HG03108 (cell line): ENCODE results near the gene ICE2.

Source experiments
- ATAC-seq: cut with Tn5 transposase; IDR thresholded peaks from one replicate; pipeline ENCODE4 v1.9.1; 2021; ENCODE audit warnings: moderate library complexity; ENCODE audit not compliant: unreplicated experiment

Gene ICE2

DNA sequence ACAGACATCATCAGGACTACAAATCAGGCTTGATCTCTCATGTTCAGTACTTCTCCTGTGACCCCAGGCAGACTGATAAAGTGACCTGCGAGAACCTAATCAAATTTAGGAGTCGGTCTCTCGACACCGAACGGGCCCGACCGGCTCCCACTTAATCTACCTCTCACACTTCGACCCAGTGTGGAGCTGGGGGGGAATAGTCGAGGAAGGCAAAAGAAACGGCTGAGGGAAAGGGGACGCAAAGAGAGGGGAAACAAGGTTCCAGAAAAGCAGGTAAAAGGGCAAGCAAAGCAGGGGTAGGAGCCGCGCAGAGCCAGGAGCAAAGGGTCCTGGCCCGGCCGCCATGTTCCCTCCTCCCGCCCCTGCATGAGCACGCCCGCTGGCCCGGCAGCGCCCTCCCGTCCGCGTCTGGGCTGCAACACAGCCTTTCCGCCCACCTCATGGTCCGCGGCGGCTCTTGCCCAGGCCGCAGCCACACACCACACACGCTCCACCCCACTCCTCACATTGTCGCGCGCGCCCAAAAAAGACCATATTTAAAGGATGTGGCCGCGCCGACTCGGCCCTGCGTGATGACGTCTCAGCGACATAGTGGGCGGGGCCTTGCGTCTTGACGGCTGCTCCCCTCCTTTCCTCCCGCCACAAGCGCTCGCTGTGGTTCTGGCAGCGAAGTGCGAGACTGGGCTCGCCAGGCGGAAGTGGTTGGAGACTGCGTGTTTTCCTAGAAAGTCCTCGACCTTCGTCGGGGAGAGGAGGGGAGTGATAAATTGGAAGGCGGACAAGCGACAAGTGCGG, at the start of gene ICE2:
Gene ICE2, minus strand, starts transcription at position 577 of the 795 bp plus-strand sequence. CDS start 1,165 bp downstream, outside the sequence.
- ATAC-seq, result peak; percentile 84

DNA sequence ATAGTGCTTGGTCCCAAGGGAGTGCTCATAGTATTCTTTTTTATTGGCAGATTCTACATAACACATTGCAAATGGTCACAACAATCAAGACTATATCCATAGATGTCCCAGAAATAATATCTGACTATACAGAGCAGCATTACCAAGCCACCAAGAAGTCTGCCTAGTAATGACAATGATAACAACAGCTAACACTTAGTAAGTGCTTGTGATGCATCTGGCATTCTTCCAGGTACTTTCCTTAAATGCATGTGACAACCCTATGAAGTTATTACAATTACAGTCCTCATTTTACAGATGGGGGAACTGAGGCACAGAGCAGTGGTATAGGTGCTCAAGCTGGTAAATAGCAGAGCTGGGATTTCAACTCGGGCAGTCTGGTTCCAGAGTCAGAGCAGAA, 49.6 kb upstream of the ICE2 start:
- ATAC-seq, result no peak

DNA sequence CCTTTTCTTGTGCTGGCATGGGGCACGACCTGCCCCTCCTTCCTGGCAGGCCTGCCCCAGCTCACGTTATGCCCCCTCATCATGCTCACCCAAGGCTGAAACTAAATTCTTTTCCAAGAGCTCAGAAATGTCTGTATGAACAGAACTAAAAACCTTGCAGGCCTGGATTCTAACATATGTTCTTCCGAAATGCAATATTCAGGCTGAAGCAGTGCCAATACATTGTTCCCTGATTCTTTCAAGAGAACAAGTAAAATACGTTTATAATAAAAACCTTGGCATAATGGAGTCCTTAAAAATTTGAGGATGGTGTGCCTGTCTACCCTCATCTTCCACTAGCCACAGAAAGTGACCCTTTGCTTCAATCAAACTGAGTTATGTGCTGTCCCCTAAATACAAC, 48.5 kb upstream of the ICE2 start:
- ATAC-seq, result no peak

DNA sequence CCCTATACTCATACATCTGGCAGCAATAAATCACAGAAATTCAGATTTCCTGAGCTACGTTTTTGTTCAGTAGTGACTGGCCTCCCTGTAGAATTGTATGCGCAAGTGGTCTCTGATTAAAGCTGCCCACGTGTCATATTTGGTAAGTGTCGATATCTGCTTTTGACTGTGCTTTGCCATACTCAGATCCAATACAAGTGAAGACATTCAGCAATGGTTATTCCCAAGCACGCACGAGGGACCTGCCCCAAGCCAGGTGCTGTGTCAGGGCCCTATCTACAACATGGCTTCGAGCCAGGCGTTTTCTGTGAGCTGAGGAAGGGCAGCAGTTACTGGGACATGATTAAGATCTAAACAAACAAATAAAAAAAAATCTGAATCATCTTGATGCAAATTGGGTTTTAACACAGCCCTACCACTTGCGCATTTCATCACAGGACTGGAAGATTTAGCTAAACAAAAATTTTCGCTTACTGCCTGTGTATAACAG, 47.2 kb upstream of the ICE2 start:
- no peak for ATAC-seq

DNA sequence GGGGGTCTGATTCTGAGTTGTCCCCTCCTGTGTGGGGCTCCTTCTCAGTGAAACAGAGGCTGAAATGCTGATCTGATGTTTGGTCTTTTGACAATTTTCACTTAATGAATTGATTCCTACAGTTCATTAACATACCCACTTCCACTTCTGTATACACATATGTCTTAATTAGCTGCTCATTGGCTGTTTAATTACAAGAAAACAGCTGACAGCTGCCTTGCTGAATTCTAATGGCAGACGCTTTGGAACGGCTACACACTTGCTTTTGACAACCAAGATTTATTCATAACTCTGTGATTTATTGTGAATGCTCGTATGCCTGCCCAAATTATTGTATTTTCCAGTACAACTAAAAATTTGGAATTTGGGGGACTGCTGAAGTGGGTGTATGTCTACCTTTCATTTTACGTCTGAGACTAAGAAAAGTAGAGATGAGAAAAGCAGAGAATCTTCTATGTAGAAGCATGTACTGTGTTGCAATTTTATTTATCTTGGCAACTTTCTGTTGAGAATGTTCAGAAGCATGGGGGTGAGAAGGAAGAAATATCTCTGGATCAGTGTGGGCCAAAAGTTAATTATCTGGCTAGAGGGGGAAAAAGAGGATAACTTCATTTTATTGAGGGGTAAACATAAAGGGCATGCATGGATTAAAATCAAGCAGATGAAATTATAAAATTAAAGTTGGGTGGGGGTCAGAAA, 46.5 kb upstream of the ICE2 start:
- no peak for ATAC-seq

GRCh38 chr15:60523056-60523455, 44.1 kb upstream of the ICE2 start:
- ATAC-seq, result no peak

- ATAC-seq, result peak; percentile 59
Observed at GRCh38 chr15:60520825-60521368, 42.0 kb upstream of the ICE2 start.

GRCh38 chr15:60520013-60520824, 41.3 kb upstream of the ICE2 start:
- ATAC-seq, result no peak

- no peak for ATAC-seq
Observed at GRCh38 chr15:60519218-60519617, 40.3 kb upstream of the ICE2 start.

- no peak for ATAC-seq
Observed at GRCh38 chr15:60518511-60518910, 39.6 kb upstream of the ICE2 start.

DNA sequence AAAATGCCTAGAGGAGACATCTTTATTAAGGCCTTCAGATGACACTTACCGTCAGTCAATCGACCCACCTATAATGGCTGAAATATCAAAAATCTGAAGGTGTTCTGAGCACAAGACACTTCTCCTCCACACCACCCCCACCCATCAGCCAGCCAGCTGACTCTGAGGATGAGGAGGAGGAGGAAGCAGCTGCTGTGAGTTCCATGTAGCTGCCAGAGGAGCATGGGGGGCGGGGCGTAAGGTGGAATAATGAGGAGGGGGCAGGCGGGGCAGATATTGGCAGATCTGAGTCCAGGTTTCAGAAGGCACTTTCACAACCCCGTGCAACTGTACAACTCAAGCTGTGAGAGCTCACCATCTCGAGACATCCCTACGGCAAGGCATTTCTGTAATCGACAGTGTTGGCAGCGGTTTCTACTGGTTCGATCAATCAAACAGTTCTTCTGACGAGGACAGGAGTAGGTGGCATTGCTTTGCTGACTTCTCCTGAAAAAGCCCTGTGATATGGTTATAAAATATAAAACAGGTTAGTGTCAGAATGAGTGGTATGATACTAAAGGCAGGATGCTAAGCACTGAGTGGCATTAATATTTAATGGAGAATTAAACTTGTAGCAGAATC, 35.4 kb upstream of the ICE2 start:
- ATAC-seq, result no peak

DNA sequence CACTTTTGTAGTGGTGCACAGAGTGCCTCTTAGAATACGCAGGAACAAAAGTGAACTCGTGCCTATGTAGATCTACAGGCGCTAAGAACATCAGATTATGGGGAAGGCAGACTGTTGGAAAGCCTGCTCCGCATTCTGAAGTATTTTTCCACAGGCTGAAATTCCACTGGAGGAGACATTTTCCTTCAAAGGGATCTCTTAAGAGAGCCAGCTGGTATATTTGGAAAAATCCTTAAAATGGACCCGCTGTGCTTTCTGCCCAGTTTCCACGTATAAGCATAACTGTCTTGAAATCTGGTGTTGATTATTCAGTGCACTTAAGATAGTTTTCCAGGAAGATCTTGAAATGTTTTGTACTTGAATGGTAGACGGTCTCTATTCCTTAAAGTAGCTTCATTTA, 34.7 kb upstream of the ICE2 start:
- no peak for ATAC-seq

DNA sequence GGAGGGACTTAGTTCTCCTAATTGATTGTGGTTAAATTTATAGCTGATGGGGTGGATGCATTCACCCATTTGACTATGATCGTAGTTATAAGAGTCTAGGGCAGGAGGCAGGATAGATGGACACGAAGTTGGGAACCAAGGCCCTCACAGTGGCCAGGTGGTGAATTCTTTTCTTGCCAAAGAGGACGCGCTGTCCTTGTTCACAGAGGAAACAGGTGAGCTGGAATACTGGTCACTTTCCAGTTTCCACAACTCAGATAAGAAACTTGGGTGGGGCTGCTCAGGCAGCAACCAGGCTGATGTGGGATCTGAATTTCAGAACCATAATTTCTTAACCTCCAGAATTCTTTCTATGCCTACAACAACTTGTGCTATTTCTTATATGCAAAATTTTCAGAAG, 34.0 kb upstream of the ICE2 start:
- ATAC-seq, result no peak

DNA sequence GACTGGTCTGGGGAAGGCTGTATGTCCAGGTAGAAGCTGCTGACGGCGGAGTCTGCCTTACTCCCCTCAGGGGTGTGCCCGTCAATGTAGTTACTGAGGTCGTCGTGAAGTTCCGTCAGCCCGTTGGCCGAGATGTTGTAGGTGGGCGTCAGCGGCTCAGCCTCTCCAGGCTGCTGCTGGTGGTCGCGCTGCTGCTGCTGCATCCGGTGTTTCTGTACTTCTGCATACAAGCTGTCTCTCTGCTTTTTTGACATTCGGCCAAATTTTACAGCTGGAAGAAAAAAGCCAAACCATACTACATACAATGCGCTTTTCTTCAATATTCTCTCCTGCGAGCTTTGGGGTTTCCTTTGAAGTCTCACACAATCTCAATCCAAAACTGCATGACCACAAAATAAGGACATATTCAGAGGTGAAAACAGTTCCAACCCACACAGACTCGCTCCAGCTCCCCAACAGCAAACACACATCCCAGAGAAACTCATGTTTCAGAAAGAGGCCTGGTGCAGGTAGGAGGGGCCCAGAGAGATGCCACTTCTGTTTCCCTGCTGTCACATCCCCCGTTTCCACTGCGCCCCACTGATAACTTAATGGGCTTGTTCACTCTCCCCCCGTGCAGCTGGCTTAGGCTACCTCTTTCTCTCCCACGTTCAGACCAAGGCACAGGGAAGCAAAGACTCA, 32.5 kb upstream of the ICE2 start:
- no peak for ATAC-seq

DNA sequence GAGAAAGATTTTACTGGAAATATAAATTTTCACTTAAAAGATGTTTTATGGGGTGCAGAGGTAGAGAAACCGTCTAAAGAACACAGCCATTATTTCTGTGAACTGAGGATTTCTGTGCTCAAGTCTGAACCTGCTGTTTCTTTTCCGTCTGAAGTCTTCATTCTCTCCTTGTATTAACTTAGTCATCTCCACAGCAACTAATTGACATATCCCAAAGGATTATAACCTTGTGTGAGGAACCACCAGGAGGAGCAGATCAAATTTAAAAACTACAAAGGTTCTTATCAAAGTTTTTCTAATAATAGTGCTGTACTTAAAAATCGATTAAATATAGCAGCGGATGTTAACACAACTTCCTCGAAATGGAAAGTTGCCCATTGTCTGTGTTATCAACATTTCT, 31.1 kb upstream of the ICE2 start:
- no peak for ATAC-seq

GRCh38 chr15:60509470-60509869, 30.5 kb upstream of the ICE2 start:
- no peak for ATAC-seq

DNA sequence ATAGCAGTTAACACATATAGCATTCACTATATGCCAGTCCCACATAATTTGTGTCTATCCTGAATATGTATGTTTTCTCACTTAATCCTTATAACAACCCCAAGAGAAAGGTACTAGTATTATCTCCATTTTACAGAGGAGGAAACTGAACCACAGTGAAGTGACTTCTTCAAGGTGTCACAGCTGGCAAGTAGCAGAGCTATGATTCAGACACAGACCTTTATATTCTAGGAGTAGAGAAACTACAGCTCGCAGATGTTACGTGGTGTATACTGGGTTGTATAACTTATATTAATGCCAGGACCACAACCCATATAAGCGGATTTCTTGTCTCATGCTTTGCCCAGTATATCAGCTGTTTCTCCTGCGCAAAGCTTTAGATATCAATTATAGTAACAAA, 29.5 kb upstream of the ICE2 start:
- ATAC-seq, result no peak

DNA sequence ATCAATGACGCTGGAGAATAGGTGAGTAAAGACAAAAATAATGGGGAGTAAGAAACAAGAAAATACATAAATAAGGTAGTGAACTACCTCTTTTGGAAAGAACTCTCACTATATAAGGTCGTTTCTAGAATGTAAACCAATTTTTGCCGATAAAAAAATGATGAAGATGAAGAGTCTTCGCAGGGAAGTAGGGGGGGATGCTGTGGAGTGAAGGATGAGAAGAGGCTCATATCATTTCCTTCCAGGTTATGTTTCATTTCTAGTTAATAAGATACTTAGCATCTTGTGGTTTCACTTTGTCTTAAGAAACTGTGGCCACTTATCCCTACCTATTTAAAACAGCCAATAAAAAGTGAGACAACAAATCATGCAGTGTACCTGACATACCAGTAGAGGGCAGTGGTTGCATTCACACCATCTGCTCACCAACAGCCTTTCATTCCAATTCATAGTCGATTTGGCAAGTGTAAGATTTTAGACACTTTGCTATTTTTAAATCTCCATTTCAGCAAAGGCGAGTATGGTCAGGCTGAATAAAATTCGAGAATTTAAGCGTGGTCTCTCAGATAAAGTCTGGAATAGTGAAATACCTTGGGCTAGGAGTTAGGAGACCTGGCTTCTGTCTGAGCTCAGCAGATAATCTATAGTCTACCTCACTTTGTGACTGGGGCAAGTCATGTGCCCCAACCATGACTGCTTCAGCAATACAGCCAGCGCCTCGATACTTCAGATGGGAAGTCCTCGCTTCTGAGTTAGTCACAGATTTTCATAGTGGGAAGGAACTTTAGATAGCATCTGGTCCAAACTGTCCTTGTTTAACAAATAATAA, 28.9 kb upstream of the ICE2 start:
- ATAC-seq, result peak; percentile 87

DNA sequence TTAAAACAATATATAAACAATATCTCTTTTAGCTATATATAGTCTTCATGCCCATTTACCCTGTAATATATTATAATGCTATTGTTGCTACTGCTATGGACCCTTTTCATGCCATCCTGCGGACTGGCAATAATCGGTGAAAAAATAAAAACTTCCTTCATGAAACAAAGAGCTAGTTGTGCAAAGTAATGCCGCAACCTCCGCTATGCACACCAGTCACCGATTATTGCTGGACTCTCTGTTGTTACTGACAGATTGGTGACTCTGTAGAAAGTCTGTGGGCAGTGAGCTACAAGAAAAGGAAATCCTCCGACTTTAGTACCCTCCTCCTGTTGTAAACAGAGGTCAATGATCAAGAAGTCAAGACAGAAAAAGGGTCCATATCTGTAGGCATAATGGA, 17.9 kb upstream of the ICE2 start:
- no peak for ATAC-seq
